SK-N-SH (cell line): ENCODE measurements around the gene FGF18. TPM values are rescaled to one million over a fixed set of nuclear protein-coding genes. Genes with fewer than 3 reads are reported as not detected.

Experiments
- CTCF ChIA-PET: fragments of 300-600, 350-600 bp; formaldehyde crosslinking; extraction: SDS; loops from one replicate; lab custom pipeline; 2021; lab: Yijun Ruan, JAX
- POLR2A ChIA-PET: fragments of 350-600 bp; sonication (Branson Sonifier 250); formaldehyde crosslinking; extraction: SDS; loops from one replicate; lab custom pipeline; 2020; ENCODE audit warnings: antibody characterized with exemption, inconsistent platforms; lab: Yijun Ruan, JAX
- DNase-seq: peaks from one replicate; pipeline ENCODE4 v3.0.0; 2012
- H2AFZ ChIP-seq: fragments of 200-600 bp; sonication (generic); 2 replicates; pipeline ENCODE4 v1.8.1; 2016; ENCODE audit warnings: antibody characterized with exemption, mild to moderate bottlenecking, low read depth
- H3F3A ChIP-seq: fragments of 200-600 bp; sonication (generic); replicated peaks from 2 replicates; pipeline ENCODE3; 2016; ENCODE audit warnings: antibody characterized with exemption, mild to moderate bottlenecking; ENCODE audit not compliant: insufficient read depth
- H3K27ac ChIP-seq, 2 experiments: fragments of 200-500 bp in 1 of 2; fragments of 200-600 bp in 1 of 2; sonication (Bioruptor generic) in 1 of 2; sonication (generic), shearing (Covaris generic) in 1 of 2; 2 replicates each; pipeline versions ENCODE4 v1.5.1 to v1.6.1; 2014 to 2016; ENCODE audit warnings: low read depth in 2 of 2, inconsistent platforms in 1 of 2, low read length in 1 of 2, mild to moderate bottlenecking in 1 of 2, mixed read lengths in 1 of 2
- H3K27me3 ChIP-seq: fragments of 200-600 bp; sonication (generic), shearing (Covaris generic); 2 replicates; pipeline ENCODE4 v1.6.1; 2016; ENCODE audit warnings: mixed run types; ENCODE audit not compliant: insufficient read depth
- H3K36me3 ChIP-seq, 2 experiments: fragments of 200-500 bp in 1 of 2; fragments of 200-600 bp in 1 of 2; sonication (Bioruptor generic) in 1 of 2; sonication (generic) in 1 of 2; replicated peaks in 1 of 2; 2 replicates each; pipeline versions ENCODE3 to v1.5.1; 2014 to 2016; ENCODE audit warnings: low read length in 1 of 2, mild to moderate bottlenecking in 1 of 2; ENCODE audit not compliant: insufficient read depth in 2 of 2, control insufficient read depth in 1 of 2
- H3K4me1 ChIP-seq, 2 experiments: fragments of 200-500 bp in 1 of 2; fragments of 200-600 bp in 1 of 2; sonication (Bioruptor generic) in 1 of 2; sonication (generic), shearing (Covaris generic) in 1 of 2; 2 replicates each; pipeline versions ENCODE4 v1.5.1 to v1.6.1; 2014 to 2016; ENCODE audit warnings: low read depth in 1 of 2, low read length in 1 of 2, mixed run types in 1 of 2; ENCODE audit not compliant: insufficient read depth in 2 of 2, control insufficient read depth in 1 of 2
- H3K4me2 ChIP-seq: fragments of 200-600 bp; sonication (generic), shearing (Covaris generic); 2 replicates; pipeline ENCODE4 v1.6.1; 2017; ENCODE audit warnings: mixed run types
- H3K4me3 ChIP-seq, 2 experiments: fragments of 200-500 bp in 1 of 2; fragments of 200-600 bp in 1 of 2; sonication (Bioruptor generic) in 1 of 2; sonication (generic), shearing (Covaris generic) in 1 of 2; 2 replicates each; pipeline versions ENCODE4 v1.5.1 to v1.8.1; 2014 to 2016; ENCODE audit warnings: low read depth in 2 of 2, inconsistent platforms in 1 of 2, low read length in 1 of 2, mild to moderate bottlenecking in 1 of 2, mixed read lengths in 1 of 2, moderate library complexity in 1 of 2
- H3K79me2 ChIP-seq: fragments of 200-600 bp; sonication (generic); 2 replicates; pipeline ENCODE4 v1.8.1; 2017; ENCODE audit warnings: mild to moderate bottlenecking; ENCODE audit not compliant: insufficient read depth
- H3K9ac ChIP-seq: fragments of 200-600 bp; sonication (generic); 2 replicates; pipeline ENCODE4 v1.6.1; 2017; ENCODE audit warnings: mixed run types
- H3K9me2 ChIP-seq: fragments of 200-600 bp; sonication (generic); 2 replicates; pipeline ENCODE4 v1.6.1; 2017; ENCODE audit warnings: mixed run types
- H3K9me3 ChIP-seq: fragments of 200-600 bp; sonication (generic); 2 replicates; pipeline ENCODE4 v1.6.1; 2017; ENCODE audit warnings: mixed run types, mild to moderate bottlenecking, moderate library complexity
- H4K20me1 ChIP-seq: fragments of 200-600 bp; sonication (generic); 2 replicates; pipeline ENCODE4 v1.6.1; 2017; ENCODE audit warnings: mild to moderate bottlenecking, mixed run types; ENCODE audit not compliant: insufficient read depth
- EP300 ChIP-seq, 2 experiments: IDR thresholded peaks; 2 replicates each; pipeline versions ENCODE4 v1.4.0 to v1.6.1; 2012; ENCODE audit warnings: borderline replicate concordance in 1 of 2, low read depth in 1 of 2, low read length in 1 of 2
- EZH2phosphoT487 ChIP-seq: fragments of 200-600 bp; sonication (generic); IDR thresholded peaks from 2 replicates; pipeline ENCODE4 v1.6.1; 2017; ENCODE audit warnings: low read depth, mixed run types, mild to moderate bottlenecking, antibody characterized with exemption, moderate library complexity, borderline replicate concordance
- FOXJ3 ChIP-seq: sonication (generic); formaldehyde crosslinking; IDR thresholded peaks from 2 replicates; pipeline ENCODE4 v1.5.1; 2020; ENCODE audit warnings: mild to moderate bottlenecking, missing genetic modification reagents
- FOXM1 ChIP-seq: IDR thresholded peaks from 2 replicates; pipeline ENCODE4 v1.4.0; 2012; ENCODE audit warnings: low read depth, mild to moderate bottlenecking
- IRF3 ChIP-seq: fragments of 150-350 bp; IDR thresholded peaks from 2 replicates; pipeline ENCODE4 v1.6.1; 2016; ENCODE audit warnings: mild to moderate bottlenecking, low read depth, low read length
- MAX ChIP-seq: IDR thresholded peaks from 2 replicates; pipeline ENCODE4 v1.4.0; 2012; ENCODE audit warnings: low read depth
- NFIC ChIP-seq: IDR thresholded peaks from 2 replicates; pipeline ENCODE4 v1.4.0; 2012; ENCODE audit warnings: borderline replicate concordance
- POLR2AphosphoS5 ChIP-seq: IDR thresholded peaks from 2 replicates; pipeline ENCODE4 v1.6.1; 2012; ENCODE audit warnings: low read depth, low read length
- RCOR1 ChIP-seq: fragments of 150-350 bp; IDR thresholded peaks from 2 replicates; pipeline ENCODE4 v1.6.1; 2017; ENCODE audit warnings: antibody characterized with exemption, low read length
- SMC3 ChIP-seq: IDR thresholded peaks from 2 replicates; pipeline ENCODE4 v1.6.1; 2012; ENCODE audit warnings: low read depth, low read length, improper control_type of control experiment
- TAF1 ChIP-seq: IDR thresholded peaks from 2 replicates; pipeline ENCODE4 v1.6.1; 2012; ENCODE audit warnings: low read depth, mild to moderate bottlenecking, low read length, moderate library complexity, borderline replicate concordance
- TCF12 ChIP-seq: IDR thresholded peaks from 2 replicates; pipeline ENCODE4 v1.4.0; 2012
- USF1 ChIP-seq: IDR thresholded peaks from 2 replicates; pipeline ENCODE4 v1.4.0; 2012; ENCODE audit warnings: low read depth, borderline replicate concordance
- USF2 ChIP-seq: fragments of 150-350 bp; IDR thresholded peaks from 2 replicates; pipeline ENCODE4 v1.6.1; 2017; ENCODE audit warnings: antibody characterized with exemption, low read length, low read depth, borderline replicate concordance
- WGBS: methylation state at CpG from one replicate; pipeline ENCODE4 v1.1.6; 2017; ENCODE audit warnings: low lambda C conversion rate; 5-methylcytosine and 5-hydroxymethylcytosine counted together
- polyA plus RNA-seq, 3 experiments: library from polyadenylated mRNA; depleted of rRNA; stranded (reverse); fragments of >200 nt; gene quantifications; 2 replicates each; pipeline ENCODE4 v1.2.3, GENCODE V29; 2012

Gene FGF18
- polyA plus RNA-seq, 1 of the 3 experiments (the other 2 are of a cell fraction), result 0.89 TPM

- 24% methylated on average over 36 of the region's 65 CpGs for WGBS
- Histone ChIP-seq H3K36me3 (peaks cover 0 to 4% of the 10 kb centered on the region in 2 experiments), H3K79me2 (no peaks in the 10 kb centered on the region), H3K27ac (no peak overlapping the region), H3F3A (peaks cover 28% of the 10 kb centered on the region), H3K9me3 (no peaks in the 10 kb centered on the region), H2AFZ (no peak overlapping the region), H3K27me3 (no peaks in the 10 kb centered on the region), H3K9me2 (no peaks in the 10 kb centered on the region), H4K20me1 (peaks cover 50% of the 10 kb centered on the region), H3K4me2 (peak overlapping the region; percentile 19; the same call in 1 of the 2 replicates), H3K9ac (no peak overlapping the region), H3K4me1 (peaks cover 0 to 32% of the 10 kb centered on the region in 2 experiments; a peak in 1 of 4 replicates), H3K4me3 (peak overlapping the region in 1 of 2 experiments; percentile 47; a peak in 2 of 4 replicates)
- peak; percentile 83 for TF ChIP-seq NFIC
- TF ChIP-seq IRF3, result no peak
- no peak for TF ChIP-seq EZH2phosphoT487
- TF ChIP-seq FOXJ3 (CRISPR knock-in tag), result no peak
- TF ChIP-seq EP300 (IDR thresholded peaks at IDR 0.05; ENCODE audit: borderline replicate concordance in 1 of 2, low read depth in 1 of 2, low read length in 1 of 2), result 0 out of 4 replicates have a peak, but pooled peaks of 1 of the 2 experiments have one; percentile 28
- no peak for TF ChIP-seq TAF1
- no peak for TF ChIP-seq FOXM1
- TF ChIP-seq MAX, result peak; percentile 59
- 0 out of 2 replicates have a peak, but pooled peaks have one; percentile 31 for TF ChIP-seq TCF12
- no peak for TF ChIP-seq USF1
- TF ChIP-seq SMC3, result no peak
- TF ChIP-seq RCOR1, result peak; percentile 54; the same call in 1 of the 2 replicates
- no peak for TF ChIP-seq POLR2AphosphoS5
- no peak for TF ChIP-seq USF2
- CTCF ChIA-PET, result interaction anchor here (0.6 to 5.4 kb wide), 15 partner anchors 12 to 1735 kb away, joined by 3 to 122 read pairs (median 4); no protein-coding TSS in a partner anchor
- peak; percentile 72 for DNase-seq
- POLR2A ChIA-PET, result no interaction called here
These were observed 1.2 kb downstream of the FGF18 start for GRCh38 chr5:171420431-171421241.
